ENCODE data around the gene CDCA3. TPM values are rescaled to one million over a fixed set of nuclear protein-coding genes. Genes with fewer than 3 reads are reported as not detected.

Gene CDCA3
- total and polyA plus RNA-seq, 8 donors, result 0.08 to 1.2 (median 0.73) TPM

- no peak within 1 kb of the TSS for H3K27ac ChIP-seq
- peaks cover 0 to 3% (median 0%) of the 10 kb centered on the region in 4 donors for H3K27me3 ChIP-seq
- WGBS, 2 donors, result 0 to 3% methylated on average over 19 to 28 of the region's 28 CpGs
- peak within 1 kb of the TSS in 2 of 4 donors; percentile 17 to 36 for H3K4me3 ChIP-seq
- no peak for FAIRE-seq
- H3K9me3 ChIP-seq, result no peaks in the 10 kb centered on the region
- H3K36me3 ChIP-seq, result no peaks in the 10 kb centered on the region
- intact Hi-C loops (cut with DNase I), result loop anchor here in 1 of 3 donors (10.0 kb wide), 1 partner anchor 87 kb away; no protein-coding TSS in a partner anchor
- peak; percentile 49 to 70 (median 66) for ATAC-seq
- no peak for TF ChIP-seq CTCF (IDR thresholded peaks at IDR 0.05)
- DNase-seq, result peak in 3 of 6 donors; percentile 62 to 79 (median 78)
- no peaks in the 10 kb centered on the region for H3K4me1 ChIP-seq
These were observed 29.3 kb downstream of the CDCA3 start, which contains the start of gene GPR162 for GRCh38 chr12:6821591-6822425. GPR162 (plus strand) TSS chr12:6821821; CDS start chr12:6823899, 2,078 bp downstream.

- Histone ChIP-seq H3K36me3 (no peaks in the 10 kb centered on the region), H3K4me3 (no peak overlapping the region), H3K27me3 (peaks cover 0 to 3% (median 0%) of the 10 kb centered on the region in 4 donors), H3K4me1 (no peaks in the 10 kb centered on the region), H3K27ac (no peak overlapping the region), H3K9me3 (no peaks in the 10 kb centered on the region)
- intact Hi-C loops (cut with DNase I), result loop anchor here in 1 of 3 donors (10.0 kb wide), 1 partner anchor 85 kb away; no protein-coding TSS in a partner anchor
- no peak for FAIRE-seq
- ATAC-seq, result no peak
- DNase-seq, result no peak
- WGBS, 2 donors, result 62 to 80% methylated on average over 4 to 5 of the region's 5 CpGs
- TF ChIP-seq CTCF (IDR thresholded peaks at IDR 0.05), result no peak
These were observed 30.9 kb downstream of the CDCA3 start for GRCh38 chr12:6820166-6820565.

GRCh38 chr12:6819106-6820030, 31.7 kb downstream of the CDCA3 start:
- Histone ChIP-seq H3K4me3 (no peak overlapping the region), H3K27ac (no peak overlapping the region), H3K4me1 (no peaks in the 10 kb centered on the region), H3K27me3 (peaks cover 0 to 3% (median 0%) of the 10 kb centered on the region in 4 donors), H3K9me3 (no peaks in the 10 kb centered on the region), H3K36me3 (no peaks in the 10 kb centered on the region)
- FAIRE-seq (no peak), DNase-seq (no peak), ATAC-seq (no peak)
- 79 to 83% methylated on average over 13 of the region's 13 CpGs for WGBS, 2 donors
- intact Hi-C loops (cut with DNase I), result loop anchor here in 1 of 3 donors (10.0 kb wide), 1 partner anchor 85 kb away; no protein-coding TSS in a partner anchor
- TF ChIP-seq CTCF (IDR thresholded peaks at IDR 0.05), result no peak

GRCh38 chr12:6818645-6819044, 32.4 kb downstream of the CDCA3 start:
- Histone ChIP-seq H3K27me3 (peaks cover 0 to 3% (median 0%) of the 10 kb centered on the region in 4 donors), H3K9me3 (no peaks in the 10 kb centered on the region), H3K27ac (no peak overlapping the region), H3K4me1 (no peaks in the 10 kb centered on the region), H3K36me3 (no peaks in the 10 kb centered on the region), H3K4me3 (no peak overlapping the region)
- intact Hi-C loops (cut with DNase I), result no loop called here
- WGBS, 2 donors, result 66 to 75% methylated on average over 5 of the region's 5 CpGs
- TF ChIP-seq CTCF (IDR thresholded peaks at IDR 0.05), result no peak
- DNase-seq (no peak), FAIRE-seq (no peak), ATAC-seq (no peak)
